Activated CD4-positive, alpha-beta T cell treated with anti-CD3 and anti-CD28 coated beads, Interleukin-2, amount 10 ng/mL, durations not matched to agents 24 days and 14 days (primary cell): ENCODE data around the gene PCDHB8. TPM values are rescaled to one million over a fixed set of nuclear protein-coding genes. Genes with fewer than 3 reads are reported as not detected.
"Not testable (repeated sequence)": the region's sequence is repeated elsewhere in the genome, so short reads cannot be mapped to it uniquely, and the experiment has no call there.

Experiments used
- DNase-seq: peaks from one replicate; pipeline ENCODE4 v3.0.0; 2022
- H3K27ac Mint-ChIP-seq: one replicate; pipeline ENCODE4 v1.8.0; 2022; ENCODE audit warnings: mild to moderate bottlenecking, mixed read lengths
- H3K27me3 Mint-ChIP-seq: one replicate; pipeline ENCODE4 v1.8.0; 2022; ENCODE audit warnings: mixed read lengths
- H3K36me3 Mint-ChIP-seq: one replicate; pipeline ENCODE4 v1.8.0; 2022; ENCODE audit warnings: low read depth, mild to moderate bottlenecking, mixed read lengths
- H3K4me1 Mint-ChIP-seq: one replicate; pipeline ENCODE4 v1.8.0; 2021; ENCODE audit warnings: mixed read lengths
- H3K4me3 Mint-ChIP-seq: one replicate; pipeline ENCODE4 v1.8.0; 2022; ENCODE audit warnings: mild to moderate bottlenecking, moderate library complexity, mixed read lengths
- H3K9me3 Mint-ChIP-seq: one replicate; pipeline ENCODE4 v1.8.0; 2021; ENCODE audit warnings: mixed read lengths
- intact Hi-C: fragments of 100-400 bp; cut with micrococcal nuclease; formaldehyde crosslinking; loops from one replicate; pipeline ENCODE4 v1.15.1; 2023
- total RNA-seq: library from RNA; stranded (reverse); gene quantifications from 2 replicates; pipeline ENCODE4 v1.2.3, GENCODE V29; 2022

Gene PCDHB8
- total RNA-seq, 1 donor from 2014 or later: not detected

- Mint-ChIP-seq H3K27ac (no peak within 1 kb of the TSS), H3K27me3 (no peaks in the 10 kb centered on the region), H3K9me3 (peaks cover 22% of the 10 kb centered on the region), H3K36me3 (no peaks in the 10 kb centered on the region), H3K4me1 (no peaks in the 10 kb centered on the region), H3K4me3 (no peak within 1 kb of the TSS)
- no peak for DNase-seq
- intact Hi-C loops: loop anchor here (10.0 kb wide), 1 partner anchor 355 kb away; no protein-coding TSS in a partner anchor
Observed at GRCh38 chr5:141199359-141200235, 22.0 kb downstream of the PCDHB8 start, which contains the start of gene PCDHB11. Gene PCDHB11 (plus strand): TSS chr5:141199627. CDS start chr5:141199775, 148 bp downstream.

GRCh38 chr5:141201126-141201525 is 23.5 kb downstream of the PCDHB8 start:
- H3K4me3 Mint-ChIP-seq, H3K27me3 Mint-ChIP-seq, H3K36me3 Mint-ChIP-seq, H3K27ac Mint-ChIP-seq, DNase-seq, intact Hi-C loops, H3K4me1 Mint-ChIP-seq: not testable (repeated sequence)
- peaks cover 22% of the 10 kb centered on the region for H3K9me3 Mint-ChIP-seq

GRCh38 chr5:141201646-141202045 is 24.1 kb downstream of the PCDHB8 start:
- H3K27me3 Mint-ChIP-seq, intact Hi-C loops, H3K4me3 Mint-ChIP-seq, DNase-seq, H3K36me3 Mint-ChIP-seq, H3K4me1 Mint-ChIP-seq, H3K27ac Mint-ChIP-seq: not testable (repeated sequence)
- peaks cover 19% of the 10 kb centered on the region for H3K9me3 Mint-ChIP-seq

GRCh38 chr5:141208478-141208877 is 30.9 kb downstream of the PCDHB8 start, which contains the start of gene PCDHB12:
Gene PCDHB12 (plus strand): TSS chr5:141208719. CDS start chr5:141208908, 189 bp downstream.
- intact Hi-C loops: no loop called here
- H3K4me1 Mint-ChIP-seq: no peaks in the 10 kb centered on the region
- H3K27me3 Mint-ChIP-seq: peaks cover 2% of the 10 kb centered on the region
- peaks cover 5% of the 10 kb centered on the region for H3K9me3 Mint-ChIP-seq
- no peak within 1 kb of the TSS for H3K4me3 Mint-ChIP-seq
- H3K36me3 Mint-ChIP-seq: no peaks in the 10 kb centered on the region
- no peak within 1 kb of the TSS for H3K27ac Mint-ChIP-seq
- DNase-seq: no peak

GRCh38 chr5:141210281-141210680 is 32.7 kb downstream of the PCDHB8 start:
- H3K27ac Mint-ChIP-seq, DNase-seq, H3K36me3 Mint-ChIP-seq, H3K4me1 Mint-ChIP-seq, intact Hi-C loops, H3K27me3 Mint-ChIP-seq, H3K4me3 Mint-ChIP-seq: not testable (repeated sequence)
- peaks cover 16% of the 10 kb centered on the region for H3K9me3 Mint-ChIP-seq

GRCh38 chr5:141210849-141211248 is 33.3 kb downstream of the PCDHB8 start:
- H3K9me3 Mint-ChIP-seq: peaks cover 16% of the 10 kb centered on the region
- H3K4me3 Mint-ChIP-seq, H3K27ac Mint-ChIP-seq, intact Hi-C loops, H3K36me3 Mint-ChIP-seq, H3K27me3 Mint-ChIP-seq, H3K4me1 Mint-ChIP-seq, DNase-seq: not testable (repeated sequence)

GRCh38 chr5:141213656-141214339 is 36.2 kb downstream of the PCDHB8 start, which contains the start of gene PCDHB13:
Gene PCDHB13 (plus strand): TSS chr5:141213919. CDS start chr5:141214124, 205 bp downstream.
- peaks cover 20% of the 10 kb centered on the region for H3K9me3 Mint-ChIP-seq
- intact Hi-C loops, H3K4me3 Mint-ChIP-seq, H3K36me3 Mint-ChIP-seq, H3K27me3 Mint-ChIP-seq, DNase-seq, H3K27ac Mint-ChIP-seq, H3K4me1 Mint-ChIP-seq: not testable (repeated sequence)

- not testable (repeated sequence) for H3K4me1 Mint-ChIP-seq
Observed at GRCh38 chr5:141214583-141214982, 37.0 kb downstream of the PCDHB8 start.

GRCh38 chr5:141215504-141215903 is 37.9 kb downstream of the PCDHB8 start:
- H3K36me3 Mint-ChIP-seq, H3K4me3 Mint-ChIP-seq, DNase-seq, H3K27me3 Mint-ChIP-seq, H3K27ac Mint-ChIP-seq, H3K4me1 Mint-ChIP-seq, intact Hi-C loops: not testable (repeated sequence)
- peaks cover 25% of the 10 kb centered on the region for H3K9me3 Mint-ChIP-seq

More at GRCh38 chr5:141214583-141214982, 37.0 kb downstream of the PCDHB8 start:
- DNase-seq, intact Hi-C loops, H3K4me3 Mint-ChIP-seq, H3K27me3 Mint-ChIP-seq, H3K36me3 Mint-ChIP-seq, H3K27ac Mint-ChIP-seq: not testable (repeated sequence)
- H3K9me3 Mint-ChIP-seq: peaks cover 23% of the 10 kb centered on the region

- H3K36me3 Mint-ChIP-seq, H3K27ac Mint-ChIP-seq, H3K27me3 Mint-ChIP-seq, DNase-seq, H3K4me3 Mint-ChIP-seq, intact Hi-C loops, H3K4me1 Mint-ChIP-seq: not testable (repeated sequence)
- H3K9me3 Mint-ChIP-seq: peaks cover 25% of the 10 kb centered on the region
Observed at GRCh38 chr5:141216035-141216434, 38.4 kb downstream of the PCDHB8 start.

- intact Hi-C loops: no loop called here
- no peak for DNase-seq
- Mint-ChIP-seq H3K27ac (no peak within 1 kb of the TSS), H3K9me3 (peaks cover 5% of the 10 kb centered on the region), H3K4me3 (no peak within 1 kb of the TSS), H3K4me1 (no peaks in the 10 kb centered on the region), H3K27me3 (no peaks in the 10 kb centered on the region), H3K36me3 (no peaks in the 10 kb centered on the region)
Observed at GRCh38 chr5:141223112-141223783, 45.7 kb downstream of the PCDHB8 start, which contains the start of gene PCDHB14. Gene PCDHB14 (plus strand): TSS chr5:141223343. CDS start chr5:141223506, 163 bp downstream.

GRCh38 chr5:141224844-141225243 is 47.3 kb downstream of the PCDHB8 start:
- H3K27ac Mint-ChIP-seq, H3K4me3 Mint-ChIP-seq, H3K36me3 Mint-ChIP-seq, DNase-seq, intact Hi-C loops, H3K9me3 Mint-ChIP-seq, H3K4me1 Mint-ChIP-seq, H3K27me3 Mint-ChIP-seq: not testable (repeated sequence)

- H3K4me3 Mint-ChIP-seq, DNase-seq, H3K36me3 Mint-ChIP-seq, H3K4me1 Mint-ChIP-seq, intact Hi-C loops, H3K27ac Mint-ChIP-seq, H3K27me3 Mint-ChIP-seq, H3K9me3 Mint-ChIP-seq: not testable (repeated sequence)
Observed at GRCh38 chr5:141225421-141225820, 47.8 kb downstream of the PCDHB8 start.
